Right renal pelvis (tissue), 4 donors: Measurements from ENCODE around the gene HDGF. TPM values are rescaled to one million over a fixed set of nuclear protein-coding genes. Genes with fewer than 3 reads are reported as not detected.

Experiments used
- DNase-seq, 4 donors: peaks; one replicate each; pipeline ENCODE4 v3.0.0-alpha.2; 2013; ENCODE audit warnings: low read depth in 4 of 4, low spot score in 3 of 4, missing footprints in 1 of 4
- polyA plus RNA-seq, 4 donors: library from polyadenylated mRNA; unstranded; fragments of 120-200 nt; gene quantifications; one replicate each; pipeline ENCODE4 v1.2.1, GENCODE V29; 2013; ENCODE audit not compliant: insufficient read length in 4 of 4

Gene HDGF
- polyA plus RNA-seq, 4 donors, result 261 to 286 (median 283) TPM

DNA sequence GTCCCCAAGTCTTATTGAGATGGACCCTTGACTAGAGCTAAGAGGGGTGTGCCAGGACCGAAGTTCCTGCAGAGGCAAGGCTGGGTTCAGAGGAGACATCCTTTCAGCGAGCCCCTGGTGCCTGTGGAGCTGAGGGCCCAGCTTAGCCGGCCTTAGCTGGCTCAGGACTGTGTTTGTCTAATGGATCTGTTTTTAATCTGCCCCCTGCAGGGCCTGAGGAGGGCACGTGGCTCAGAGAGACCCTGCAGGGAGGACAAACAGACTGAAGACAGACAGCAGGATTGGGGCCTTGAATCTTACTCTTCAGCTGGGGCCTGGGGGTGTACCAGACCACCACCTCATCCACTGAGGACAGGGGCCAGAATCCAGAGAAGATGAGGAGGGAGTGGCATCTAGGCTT, 47.7 kb downstream of the HDGF start:
- no peak for DNase-seq

GRCh38 chr1:156703336-156703735, 48.1 kb downstream of the HDGF start:
- DNase-seq, result no peak

GRCh38 chr1:156700736-156701531, 50.5 kb downstream of the HDGF start:
- DNase-seq, result no peak

GRCh38 chr1:156698995-156699394, 52.5 kb downstream of the HDGF start:
- DNase-seq, result no peak

GRCh38 chr1:156697481-156697880, 54.0 kb downstream of the HDGF start:
- no peak for DNase-seq

GRCh38 chr1:156696755-156697154, 54.7 kb downstream of the HDGF start:
- DNase-seq, result no peak

DNA sequence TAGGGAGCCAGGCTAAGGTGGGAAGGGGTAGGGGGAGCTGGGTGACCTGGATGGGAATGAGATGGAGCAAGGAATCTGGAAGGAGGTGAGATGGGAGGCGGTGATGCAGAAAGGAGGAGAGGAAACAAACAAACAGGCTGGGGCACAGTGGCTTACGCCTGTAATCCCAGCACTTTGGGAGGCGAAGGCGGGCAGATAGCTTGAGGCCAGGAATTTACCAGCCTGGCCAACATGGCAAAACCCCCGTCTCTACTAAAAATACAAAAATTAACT, 56.8 kb downstream of the HDGF start:
- no peak for DNase-seq

DNA sequence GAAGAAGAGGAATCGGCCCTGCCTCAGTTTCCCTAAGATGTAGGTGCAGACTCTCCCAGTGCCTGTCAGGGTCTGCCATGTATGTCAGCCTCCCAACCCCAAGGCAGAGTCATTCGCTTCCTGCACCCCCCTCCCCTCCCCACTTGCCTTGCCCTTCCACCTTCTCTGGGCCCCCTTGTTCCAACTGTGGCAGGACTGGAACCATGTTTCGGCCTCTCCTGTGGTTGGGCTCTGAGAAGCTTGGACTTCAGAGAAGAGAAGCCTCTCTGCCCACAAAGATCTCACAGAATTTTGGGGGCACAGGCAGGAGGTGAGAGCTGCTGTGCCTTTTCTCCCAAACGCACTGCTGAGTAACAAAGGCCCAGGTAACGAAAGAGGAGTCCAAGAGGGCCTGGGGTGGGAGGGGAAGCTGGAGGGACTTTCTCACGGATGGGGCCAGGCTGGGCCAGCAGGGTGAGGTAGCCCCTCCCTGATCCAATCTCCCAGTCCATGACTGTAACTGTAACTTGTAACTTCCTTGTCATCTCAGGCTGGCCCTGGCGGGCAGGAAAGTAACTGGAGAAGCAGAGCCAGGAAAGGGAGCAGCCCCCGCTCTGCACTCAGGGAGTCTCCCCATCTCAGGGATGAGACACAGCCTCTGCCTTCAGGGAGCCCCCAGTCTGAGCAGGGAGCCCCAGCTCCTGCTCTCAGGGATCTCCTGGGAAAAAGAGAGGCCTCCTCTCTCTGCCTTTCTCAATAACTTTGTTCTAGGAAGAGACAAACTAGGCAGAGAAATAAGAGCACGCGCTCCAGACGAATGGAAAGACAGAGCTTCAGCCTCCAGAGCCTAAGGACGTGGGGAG, 57.4 kb downstream of the HDGF start:
- DNase-seq, result no peak

GRCh38 chr1:156692925-156693847, 58.3 kb downstream of the HDGF start:
- DNase-seq, result peak in 3 of 4 donors; percentile 75 to 84 (median 80)

DNA sequence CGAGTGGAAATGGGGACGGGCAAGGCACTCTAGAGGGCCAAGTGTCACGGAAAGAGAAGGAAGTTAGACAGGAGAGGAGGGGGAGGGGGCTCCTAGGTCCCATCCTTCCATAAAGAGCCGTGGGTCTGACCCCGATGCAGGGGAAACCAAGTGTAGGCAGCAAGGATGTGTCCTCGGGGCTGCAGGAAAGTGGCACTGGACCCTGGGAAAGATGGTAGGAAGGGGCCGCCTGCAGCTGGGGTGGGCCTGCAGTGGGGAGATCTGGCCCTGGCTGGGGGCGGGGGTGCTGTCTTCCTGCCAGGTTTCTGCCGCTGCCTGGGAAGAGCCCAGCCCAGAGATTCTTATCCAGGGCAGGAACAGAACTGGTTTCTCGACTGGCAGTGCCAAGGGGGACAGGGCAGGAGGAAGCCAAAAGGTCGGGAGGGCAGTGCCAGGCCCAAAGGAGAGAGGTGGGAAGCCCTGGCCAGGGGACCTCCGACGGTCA, 59.0 kb downstream of the HDGF start:
- DNase-seq, result no peak

Other genes with a start within 250 kb of the HDGF start
- 10 to 100 TPM; 11.2 to 13.2 (median 12.3) TPM for gene IQGAP3, start 179.1 kb downstream of the HDGF start, polyA plus RNA-seq
- gene TTC24, start 172.0 kb downstream of the HDGF start, polyA plus RNA-seq, result 1 to 10 TPM in 2 of 4 donors, under 1 TPM in 2; 0.86 to 1.3 (median 1.0) TPM
- 10 to 100 TPM; 74.4 to 84.1 (median 81.6) TPM for gene NAXE, start 159.9 kb downstream of the HDGF start, polyA plus RNA-seq
- 10 to 100 TPM; 30.2 to 33.7 (median 31.4) TPM for gene GPATCH4, start 150.2 kb downstream of the HDGF start, polyA plus RNA-seq
- gene HAPLN2, start 132.3 kb downstream of the HDGF start, polyA plus RNA-seq, result under 1 TPM; 0.11 to 0.45 (median 0.42) TPM
- under 1 TPM in 3 of 4 donors, not detected in 1; 0.12 to 0.58 (median 0.13) TPM for gene BCAN, start 109.6 kb downstream of the HDGF start, polyA plus RNA-seq
- 100 to 1,000 TPM; 153 to 160 (median 156) TPM for gene NES, start 74.3 kb downstream of the HDGF start, polyA plus RNA-seq
- gene CRABP2, start 46.1 kb downstream of the HDGF start, polyA plus RNA-seq, result 100 to 1,000 TPM in 1 of 4 donors, 10 to 100 TPM in 3; 69.1 to 106 (median 83.1) TPM
- gene METTL25B, start 23.2 kb downstream of the HDGF start, polyA plus RNA-seq, result 10 to 100 TPM; 29.9 to 36.6 (median 34.6) TPM
- gene ISG20L2, start 22.9 kb downstream of the HDGF start, polyA plus RNA-seq, result 10 to 100 TPM; 44.0 to 50.0 (median 45.3) TPM
- gene MRPL24, start 10.6 kb downstream of the HDGF start, polyA plus RNA-seq, result 10 to 100 TPM; 68.4 to 75.1 (median 72.3) TPM
- 100 to 1,000 TPM; 107 to 140 (median 125) TPM for gene PRCC, start 15.9 kb upstream of the HDGF start, polyA plus RNA-seq
- under 1 TPM; 0.71 to 0.79 (median 0.76) TPM for gene SH2D2A, start 65.2 kb upstream of the HDGF start, polyA plus RNA-seq
- gene INSRR, start 107.4 kb upstream of the HDGF start, polyA plus RNA-seq, result 1 to 10 TPM; 1.5 to 2.8 (median 1.8) TPM
- gene NTRK1, start 109.2 kb upstream of the HDGF start, polyA plus RNA-seq, result 1 to 10 TPM in 3 of 4 donors, under 1 TPM in 1; 0.98 to 2.1 (median 1.3) TPM
- 10 to 100 TPM; 21.4 to 22.6 (median 21.9) TPM for gene PEAR1, start 142.0 kb upstream of the HDGF start, polyA plus RNA-seq
- under 1 TPM; 0.22 to 0.66 (median 0.33) TPM for gene LRRC71, start 169.0 kb upstream of the HDGF start, polyA plus RNA-seq